ENCODE measurements around the gene DDX18. TPM values are rescaled to one million over a fixed set of nuclear protein-coding genes. Genes with fewer than 3 reads are reported as not detected.
"Not testable (repeated sequence)": the region's sequence is repeated elsewhere in the genome, so short reads cannot be mapped to it uniquely, and the experiment has no call there.

Gene DDX18
- total RNA-seq, 2 donors from 2014 or later = 46.4 to 67.9 TPM

GRCh38 chr2:117801826-117802225 lies 12.7 kb upstream of the DDX18 start:
- H3K36me3 ChIP-seq = no peaks in the 10 kb centered on the region
- ATAC-seq (ENCODE audit: insufficient number of reproducible peaks, low FRiP score, low read depth) (no peak), DNase-seq (ENCODE audit: low spot score) (no peak)
- no peaks in the 10 kb centered on the region for H3K4me1 ChIP-seq (ENCODE audit: control insufficient read depth in 1 of 2, low read depth in 2 of 2)
- TF ChIP-seq, protein P1, sequence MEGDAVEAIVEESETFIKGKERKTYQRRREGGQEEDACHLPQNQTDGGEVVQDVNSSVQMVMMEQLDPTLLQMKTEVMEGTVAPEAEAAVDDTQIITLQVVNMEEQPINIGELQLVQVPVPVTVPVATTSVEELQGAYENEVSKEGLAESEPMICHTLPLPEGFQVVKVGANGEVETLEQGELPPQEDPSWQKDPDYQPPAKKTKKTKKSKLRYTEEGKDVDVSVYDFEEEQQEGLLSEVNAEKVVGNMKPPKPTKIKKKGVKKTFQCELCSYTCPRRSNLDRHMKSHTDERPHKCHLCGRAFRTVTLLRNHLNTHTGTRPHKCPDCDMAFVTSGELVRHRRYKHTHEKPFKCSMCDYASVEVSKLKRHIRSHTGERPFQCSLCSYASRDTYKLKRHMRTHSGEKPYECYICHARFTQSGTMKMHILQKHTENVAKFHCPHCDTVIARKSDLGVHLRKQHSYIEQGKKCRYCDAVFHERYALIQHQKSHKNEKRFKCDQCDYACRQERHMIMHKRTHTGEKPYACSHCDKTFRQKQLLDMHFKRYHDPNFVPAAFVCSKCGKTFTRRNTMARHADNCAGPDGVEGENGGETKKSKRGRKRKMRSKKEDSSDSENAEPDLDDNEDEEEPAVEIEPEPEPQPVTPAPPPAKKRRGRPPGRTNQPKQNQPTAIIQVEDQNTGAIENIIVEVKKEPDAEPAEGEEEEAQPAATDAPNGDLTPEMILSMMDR (IDR thresholded peaks at IDR 0.05) = no peak
- H3K4me3 ChIP-seq = no peak overlapping the region
- no peaks in the 10 kb centered on the region for H3K27me3 ChIP-seq (replicated peaks; ENCODE audit: insufficient read depth)
- H3K9me3 ChIP-seq = no peaks in the 10 kb centered on the region
- no peak overlapping the region for H3K27ac ChIP-seq

DNA sequence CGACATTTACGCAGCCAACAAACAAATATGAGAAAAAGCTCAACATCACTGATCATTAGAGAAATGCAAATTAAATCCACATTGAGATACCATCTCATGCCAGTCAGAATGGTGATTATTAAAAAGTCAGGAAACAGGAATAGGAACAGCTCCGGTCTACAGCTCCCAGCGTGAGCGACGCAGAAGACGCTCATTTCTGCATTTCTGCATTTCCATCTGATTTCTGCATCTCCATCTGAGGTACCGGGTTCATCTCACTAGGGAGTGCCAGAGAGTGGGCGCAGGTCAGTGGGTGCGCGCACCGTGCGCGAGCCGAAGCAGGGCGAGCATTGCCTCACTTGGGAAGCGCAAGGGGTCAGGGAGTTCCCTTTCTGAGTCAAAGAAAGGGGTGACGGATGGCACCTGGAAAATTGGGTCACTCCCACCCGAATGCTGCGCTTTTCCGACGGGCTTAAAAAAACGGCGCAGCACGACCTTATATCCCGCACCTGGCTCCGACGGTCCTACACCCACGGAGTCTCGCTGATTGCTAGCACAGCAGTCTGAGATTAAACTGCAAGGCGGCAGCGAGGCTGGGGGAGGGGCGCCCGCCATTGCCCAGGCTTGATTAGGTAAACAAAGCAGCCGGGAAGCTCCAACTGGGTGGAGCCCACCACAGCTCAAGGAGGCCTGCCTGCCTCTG lies 10.7 kb upstream of the DDX18 start:
- ATAC-seq (ENCODE audit: insufficient number of reproducible peaks, low FRiP score, low read depth); DNase-seq (ENCODE audit: low spot score); H3K4me3 ChIP-seq; H3K27ac ChIP-seq; H3K9me3 ChIP-seq; H3K27me3 ChIP-seq (replicated peaks; ENCODE audit: insufficient read depth); H3K36me3 ChIP-seq; H3K4me1 ChIP-seq (ENCODE audit: control insufficient read depth in 1 of 2, low read depth in 2 of 2): not testable (repeated sequence)

- ATAC-seq (ENCODE audit: insufficient number of reproducible peaks, low FRiP score, low read depth) (no peak), DNase-seq (ENCODE audit: low spot score) (no peak)
- H3K4me3 ChIP-seq = no peak overlapping the region
- H3K27me3 ChIP-seq (replicated peaks; ENCODE audit: insufficient read depth) = no peaks in the 10 kb centered on the region
- H3K27ac ChIP-seq = no peak overlapping the region
- H3K9me3 ChIP-seq = no peaks in the 10 kb centered on the region
- peaks cover 13 to 20% of the 10 kb centered on the region in 2 donors for H3K4me1 ChIP-seq (ENCODE audit: control insufficient read depth in 1 of 2, low read depth in 2 of 2)
- TF ChIP-seq, protein P1 (IDR thresholded peaks at IDR 0.05) = no peak
- no peaks in the 10 kb centered on the region for H3K36me3 ChIP-seq
These were observed 2.0 kb upstream of the DDX18 start for GRCh38 chr2:117812443-117812842.

- Histone ChIP-seq H3K27ac (no peak overlapping the region), H3K27me3 (replicated peaks; ENCODE audit: insufficient read depth) (no peaks in the 10 kb centered on the region), H3K36me3 (peaks cover 15% of the 10 kb centered on the region), H3K4me1 (ENCODE audit: control insufficient read depth in 1 of 2, low read depth in 2 of 2) (peaks cover 13 to 20% of the 10 kb centered on the region in 2 donors), H3K9me3 (no peaks in the 10 kb centered on the region), H3K4me3 (no peak overlapping the region)
- ATAC-seq (ENCODE audit: insufficient number of reproducible peaks, low FRiP score, low read depth) (no peak), DNase-seq (ENCODE audit: low spot score) (no peak)
- TF ChIP-seq, protein P1 (IDR thresholded peaks at IDR 0.05) = no peak
These were observed 1.5 kb downstream of the DDX18 start for GRCh38 chr2:117815946-117816345.

GRCh38 chr2:117818921-117819320 lies 4.4 kb downstream of the DDX18 start:
- Histone ChIP-seq H3K27ac (no peak overlapping the region), H3K4me3 (no peak overlapping the region), H3K4me1 (ENCODE audit: control insufficient read depth in 1 of 2, low read depth in 2 of 2) (peaks cover 13 to 18% of the 10 kb centered on the region in 2 donors), H3K9me3 (no peaks in the 10 kb centered on the region), H3K27me3 (replicated peaks; ENCODE audit: insufficient read depth) (no peaks in the 10 kb centered on the region), H3K36me3 (peaks cover 41% of the 10 kb centered on the region)
- no peak for DNase-seq (ENCODE audit: low spot score)
- TF ChIP-seq, protein P1 (IDR thresholded peaks at IDR 0.05) = no peak
- ATAC-seq (ENCODE audit: insufficient number of reproducible peaks, low FRiP score, low read depth) = no peak

DNA sequence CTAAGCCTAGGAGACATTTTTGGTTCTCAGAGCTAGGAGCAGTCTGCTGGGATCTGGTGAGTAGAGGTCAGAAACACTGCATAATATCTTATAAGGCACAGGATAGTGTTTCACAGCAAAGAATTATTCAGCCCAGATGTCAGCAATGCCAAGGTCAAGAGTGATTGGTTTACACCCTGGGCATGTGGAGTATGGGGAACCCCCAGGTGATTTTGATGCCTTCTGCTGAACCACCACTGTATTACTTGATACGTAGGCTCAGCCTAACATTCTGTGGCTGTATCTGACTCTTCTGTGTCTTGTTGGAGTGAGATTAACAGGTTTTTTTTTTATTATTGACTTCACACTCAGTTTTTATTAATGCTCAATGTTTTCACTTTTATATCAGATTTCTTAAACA lies 6.0 kb downstream of the DDX18 start:
- H3K9me3 ChIP-seq = no peaks in the 10 kb centered on the region
- no peak overlapping the region for H3K27ac ChIP-seq
- no peak overlapping the region for H3K4me3 ChIP-seq
- H3K27me3 ChIP-seq (replicated peaks; ENCODE audit: insufficient read depth) = no peaks in the 10 kb centered on the region
- ATAC-seq (ENCODE audit: insufficient number of reproducible peaks, low FRiP score, low read depth) = no peak
- DNase-seq (ENCODE audit: low spot score) = no peak
- peaks cover 10% of the 10 kb centered on the region in 2 donors for H3K4me1 ChIP-seq (ENCODE audit: control insufficient read depth in 1 of 2, low read depth in 2 of 2)
- TF ChIP-seq, protein P1 (IDR thresholded peaks at IDR 0.05) = no peak
- H3K36me3 ChIP-seq = peaks cover 51% of the 10 kb centered on the region

Measured in thoracic aorta (tissue), 2 donors.